Activated CD8-positive, alpha-beta memory T cell treated with anti-CD3 and anti-CD28 coated beads, Interleukin-2, amount 50 U/mL, for 1 hour (primary cell): Measurements from ENCODE around the gene PRR5.

Experiments
- DNase-seq: peaks from one replicate; pipeline ENCODE4 v3.0.0-alpha.2; 2020; ENCODE audit errors: extremely low read depth

Gene PRR5

GRCh38 chr22:44718418-44718817 lies 16.4 kb downstream of the PRR5 start:
- DNase-seq = no peak

GRCh38 chr22:44719586-44720368 lies 17.8 kb downstream of the PRR5 start:
- DNase-seq = no peak

DNA sequence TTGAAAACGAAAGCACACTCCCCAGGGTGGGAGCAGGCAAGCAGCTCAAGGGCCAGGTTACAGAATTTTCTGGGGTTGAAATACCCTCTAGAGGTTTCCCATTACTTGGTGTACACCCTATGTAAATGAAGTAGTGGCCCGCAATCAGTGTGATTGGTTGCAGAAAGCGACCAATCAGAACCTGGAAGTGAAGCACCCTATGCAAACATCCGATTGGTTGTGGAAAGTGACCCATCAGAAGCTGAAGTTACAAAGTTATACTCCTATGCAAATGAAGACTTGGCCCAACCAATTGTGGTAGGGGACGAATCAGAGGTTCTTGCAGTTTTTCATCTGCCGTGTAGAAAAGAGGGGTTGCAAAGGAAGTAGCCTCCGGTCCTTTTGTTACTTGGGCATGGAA lies 19.2 kb downstream of the PRR5 start:
- DNase-seq = no peak

DNA sequence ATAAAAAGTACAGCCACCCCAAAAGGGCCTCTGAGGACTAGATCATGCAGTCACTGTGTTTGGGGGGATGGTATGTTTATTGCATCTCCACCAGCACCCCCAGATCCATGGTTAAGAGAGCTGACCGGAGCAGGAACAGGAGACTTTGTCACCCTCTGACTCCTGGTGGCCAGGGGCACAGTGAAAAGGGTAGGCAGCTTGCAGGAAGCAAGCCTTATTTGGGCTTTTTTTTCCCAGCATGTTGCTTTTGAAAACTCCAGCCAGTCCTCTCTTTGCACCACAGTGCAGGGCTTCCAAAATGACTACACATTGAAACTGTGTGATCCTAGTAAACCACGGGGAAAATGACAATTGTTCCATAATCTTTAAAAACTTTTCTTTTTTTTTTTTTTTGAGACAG lies 20.6 kb downstream of the PRR5 start:
- DNase-seq = no peak

DNA sequence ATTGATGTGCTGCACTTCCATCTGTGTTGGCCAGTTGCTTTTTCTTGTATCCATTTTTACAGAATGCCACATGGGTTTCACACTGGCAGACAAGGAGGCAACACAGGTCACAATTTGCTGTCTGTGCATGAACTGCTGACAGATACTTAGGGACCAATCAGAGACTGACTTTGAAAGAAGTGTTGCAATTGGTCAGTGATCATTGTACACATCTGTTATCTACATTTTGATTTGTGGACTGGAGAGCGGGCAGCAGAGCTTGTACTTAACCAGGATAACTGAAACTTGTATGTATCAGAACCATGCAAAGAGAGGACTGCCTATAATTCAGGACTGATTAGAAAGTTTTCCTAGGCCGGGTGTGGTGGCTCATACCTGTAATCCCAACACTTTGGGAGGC lies 21.8 kb downstream of the PRR5 start:
- no peak for DNase-seq

DNA sequence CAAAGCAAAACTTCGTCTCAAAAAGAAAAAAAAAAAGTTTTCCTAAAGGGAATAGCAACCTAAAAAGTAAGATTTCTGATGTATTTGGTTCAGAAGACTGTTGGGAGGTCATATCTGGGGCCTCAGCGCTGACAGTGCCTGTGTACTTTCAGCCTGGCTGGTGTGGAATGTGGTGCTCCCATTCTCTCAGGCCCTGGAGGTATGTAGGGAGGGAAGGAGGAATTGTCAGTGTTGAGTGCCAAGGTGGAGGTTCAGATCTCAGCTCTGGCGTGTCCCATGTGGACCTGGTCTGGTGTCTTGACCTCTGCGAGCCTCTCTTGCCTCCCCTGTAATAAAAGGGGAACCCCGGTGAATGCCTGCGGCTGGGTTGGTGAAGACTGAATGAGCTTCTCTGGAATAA lies 22.4 kb downstream of the PRR5 start:
- DNase-seq = no peak

DNA sequence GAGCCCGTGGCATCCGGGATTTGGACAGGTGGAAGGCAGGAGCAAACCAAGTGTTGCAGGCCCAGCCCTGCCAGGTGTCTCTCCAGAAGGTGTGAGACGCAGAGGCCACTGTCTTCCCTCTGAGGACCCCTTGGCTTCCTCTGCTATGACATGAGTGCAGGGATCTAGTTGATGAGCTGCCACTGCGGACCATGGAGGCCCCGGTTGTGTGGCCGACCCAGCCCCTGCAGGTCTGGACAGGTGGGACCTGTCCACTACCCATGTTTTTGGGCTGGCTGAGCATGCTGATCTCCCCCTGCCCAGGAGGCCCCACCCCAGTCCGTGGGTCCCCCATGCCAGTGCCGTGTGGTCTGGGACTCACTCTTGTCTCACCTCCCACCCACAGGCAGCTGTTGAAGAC lies 22.9 kb downstream of the PRR5 start:
- DNase-seq = no peak

DNA sequence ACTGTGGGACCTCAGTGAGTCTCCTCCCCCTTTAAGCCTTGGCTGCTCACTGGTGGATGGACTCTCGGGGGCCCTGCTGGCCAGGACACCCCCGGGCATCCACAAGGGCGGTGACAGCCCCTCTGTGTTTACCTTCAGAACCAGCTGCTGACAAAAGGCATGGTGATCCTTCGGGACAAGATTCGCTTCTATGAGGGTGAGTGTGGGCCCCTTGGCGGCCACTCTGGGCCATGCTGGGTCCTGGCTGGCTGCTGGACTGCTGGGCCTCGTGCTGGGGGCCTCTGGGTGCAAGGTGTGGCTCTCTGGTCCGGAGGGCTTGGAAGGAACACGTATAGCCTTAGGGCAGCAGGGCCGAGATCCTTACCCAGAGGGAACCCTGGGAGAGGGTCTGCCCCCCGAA lies 24.4 kb downstream of the PRR5 start:
- no peak for DNase-seq

- no peak for DNase-seq
Measured at GRCh38 chr22:44727148-44727547, 25.1 kb downstream of the PRR5 start.

DNA sequence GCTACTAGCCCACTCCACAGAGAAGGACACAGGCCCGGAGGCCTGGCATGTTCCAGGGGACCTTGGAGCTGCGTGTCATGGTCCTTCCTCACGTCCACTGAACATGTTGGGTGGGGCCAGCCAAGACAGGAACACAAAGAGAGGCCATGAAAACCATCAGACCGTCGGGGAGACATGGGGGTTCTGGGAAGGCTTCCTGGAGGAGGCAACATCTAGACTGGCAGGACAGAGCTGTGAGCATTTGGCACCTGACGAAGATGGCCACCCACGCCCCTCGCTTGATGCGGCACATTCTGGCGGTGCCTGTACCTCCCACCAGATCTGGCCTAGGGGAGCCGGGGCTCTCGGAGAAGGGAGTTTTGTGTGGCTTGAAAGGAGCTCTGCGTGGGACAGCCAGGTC lies 25.7 kb downstream of the PRR5 start:
- no peak for DNase-seq

- no peak for DNase-seq
Measured at GRCh38 chr22:44728761-44729324, 26.8 kb downstream of the PRR5 start.

- no peak for DNase-seq
Measured at GRCh38 chr22:44729391-44730021, 27.5 kb downstream of the PRR5 start.

GRCh38 chr22:44730022-44730393 lies 28.0 kb downstream of the PRR5 start:
- no peak for DNase-seq

DNA sequence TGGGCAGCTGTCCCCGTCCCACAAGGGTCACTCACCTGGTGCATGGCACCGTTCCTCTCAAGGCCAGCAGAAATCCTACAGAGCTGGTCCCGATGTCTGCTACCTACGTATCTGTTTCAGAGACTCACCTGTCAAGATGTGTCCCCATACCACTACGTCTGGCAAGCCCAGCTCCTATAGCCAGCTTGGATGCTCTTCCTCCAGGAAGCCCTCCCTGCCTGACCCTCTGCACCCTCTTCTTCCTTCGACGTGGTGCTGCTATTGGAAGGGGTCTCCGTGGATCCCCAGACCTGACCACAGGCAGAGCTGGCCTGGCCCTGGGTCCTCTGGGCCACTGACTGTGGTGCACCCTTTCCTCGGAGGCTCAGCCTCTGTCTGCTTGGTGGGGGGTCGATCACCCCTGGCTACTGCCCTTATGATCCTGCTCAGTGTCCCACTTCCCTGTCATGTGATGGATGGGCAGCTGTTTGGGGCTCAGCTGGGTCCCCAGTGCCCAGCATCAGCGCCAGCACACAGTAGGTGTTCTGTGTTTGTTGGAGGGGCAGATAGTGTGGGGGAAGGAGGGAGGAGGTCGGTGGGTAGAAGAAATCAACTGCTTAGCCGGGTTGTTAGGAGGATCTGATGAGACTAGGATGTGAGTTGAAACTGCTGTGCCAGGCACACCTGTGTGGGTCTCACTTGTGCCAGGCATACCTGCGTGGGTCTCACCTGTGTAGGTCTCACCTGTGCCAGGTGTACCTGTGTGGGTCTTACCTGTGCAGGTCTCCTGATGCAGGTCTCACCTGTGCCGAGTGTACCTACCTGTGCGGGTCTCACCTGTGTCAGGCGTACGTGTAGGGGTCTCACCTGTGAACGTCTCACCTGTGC lies 28.7 kb downstream of the PRR5 start:
- no peak for DNase-seq

DNA sequence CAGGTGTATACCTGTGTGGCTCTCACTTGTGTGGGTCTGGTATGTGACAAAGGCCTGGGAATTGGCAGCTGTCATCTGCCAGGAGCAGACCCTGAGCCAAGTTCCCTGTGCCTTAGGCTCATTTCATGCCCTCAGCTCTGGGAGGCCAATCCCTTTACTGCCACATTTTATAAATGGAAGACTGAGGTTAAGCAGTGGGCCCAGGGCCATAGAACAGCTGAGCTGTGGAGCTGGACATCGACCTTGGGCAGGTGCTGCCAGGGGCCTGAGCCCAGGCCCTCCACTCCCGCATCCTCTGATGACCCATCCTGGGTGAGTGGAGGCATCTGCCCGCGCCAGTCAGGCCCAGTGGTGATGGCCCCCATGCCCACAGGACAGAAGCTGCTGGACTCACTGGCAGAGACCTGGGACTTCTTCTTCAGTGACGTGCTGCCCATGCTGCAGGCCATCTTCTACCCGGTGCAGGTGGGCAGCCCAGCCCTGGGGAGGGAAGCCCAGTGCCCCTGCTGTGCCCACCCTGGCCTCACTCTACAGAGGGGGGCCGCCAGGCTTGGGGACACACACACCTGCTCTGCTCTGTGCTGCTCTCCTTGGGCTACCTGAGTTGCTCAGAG lies 29.5 kb downstream of the PRR5 start:
- no peak for DNase-seq

DNA sequence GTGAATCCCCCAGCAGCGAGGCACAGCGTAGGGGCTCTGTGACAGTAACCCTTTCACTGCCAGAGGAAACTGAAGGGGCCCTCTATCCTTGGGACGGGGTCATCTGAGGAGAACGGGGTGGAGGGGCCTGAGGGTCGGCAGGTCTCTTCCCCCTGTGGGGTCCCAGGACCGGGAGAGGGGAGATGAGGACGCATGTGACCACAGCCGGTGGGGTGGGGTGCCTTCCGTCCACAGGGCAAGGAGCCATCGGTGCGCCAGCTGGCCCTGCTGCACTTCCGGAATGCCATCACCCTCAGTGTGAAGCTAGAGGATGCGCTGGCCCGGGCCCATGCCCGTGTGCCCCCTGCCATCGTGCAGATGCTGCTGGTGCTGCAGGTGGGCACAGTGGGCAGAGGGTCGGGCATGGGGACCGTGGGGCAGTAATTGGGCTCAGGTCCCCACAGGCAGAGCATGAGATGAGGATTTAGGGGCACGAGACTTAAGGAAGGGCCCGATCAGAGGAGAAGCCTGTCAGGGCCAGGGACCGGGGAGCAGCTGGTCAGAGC lies 30.1 kb downstream of the PRR5 start:
- DNase-seq = no peak

GRCh38 chr22:44732661-44733060 lies 30.7 kb downstream of the PRR5 start:
- no peak for DNase-seq

DNA sequence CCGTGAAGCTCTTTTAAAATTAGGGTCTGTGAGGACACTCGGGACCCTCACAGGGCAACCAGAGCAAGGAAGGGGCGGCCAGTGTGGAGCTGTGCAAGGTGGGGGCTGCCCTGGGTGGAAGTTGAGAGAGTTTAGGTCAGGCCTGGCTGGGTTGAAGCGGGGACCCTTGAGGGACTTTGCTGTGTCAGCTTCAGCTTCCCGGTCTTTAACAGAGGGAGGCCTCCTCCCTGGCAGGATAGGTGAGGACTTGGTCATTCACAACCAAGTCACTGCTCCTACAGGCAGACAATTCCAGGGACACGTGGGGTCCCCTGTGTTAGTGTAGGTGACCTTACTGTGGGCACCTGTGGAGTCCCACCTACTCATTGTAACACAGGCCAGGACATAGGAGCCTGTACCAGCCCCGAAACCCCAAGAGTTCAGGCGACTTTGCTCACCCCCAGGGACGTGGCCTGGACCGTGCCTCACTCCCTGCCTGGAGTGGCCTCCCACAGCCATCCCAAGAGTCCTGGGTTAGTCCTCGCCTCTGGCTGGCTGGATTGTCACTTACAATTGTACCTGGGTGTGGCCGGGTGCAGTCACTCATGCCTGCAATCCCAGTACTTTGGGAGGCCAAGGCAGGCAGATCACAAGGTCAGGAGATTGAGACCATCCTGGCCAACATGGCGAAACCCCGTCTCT lies 31.6 kb downstream of the PRR5 start:
- no peak for DNase-seq

DNA sequence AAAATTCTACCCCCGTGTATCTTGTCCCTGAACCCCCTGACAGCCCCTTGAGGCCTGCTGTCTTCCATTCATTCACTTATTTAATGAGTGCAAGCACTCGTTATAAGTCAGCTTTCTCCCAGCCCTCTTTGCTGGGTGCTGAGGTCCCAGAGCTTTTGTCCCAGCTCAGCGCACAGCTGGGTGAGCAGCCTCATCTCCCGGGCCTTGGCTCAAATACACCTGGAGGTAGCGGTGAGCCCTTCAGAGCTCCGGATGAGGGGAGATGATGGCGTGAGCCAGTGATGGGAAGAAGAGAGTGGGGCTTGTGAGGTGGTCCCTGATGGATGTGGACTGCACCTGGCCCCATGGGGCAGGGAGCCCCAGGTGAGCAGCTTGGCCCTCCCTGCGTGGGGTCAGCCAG lies 32.3 kb downstream of the PRR5 start:
- DNase-seq = no peak

DNA sequence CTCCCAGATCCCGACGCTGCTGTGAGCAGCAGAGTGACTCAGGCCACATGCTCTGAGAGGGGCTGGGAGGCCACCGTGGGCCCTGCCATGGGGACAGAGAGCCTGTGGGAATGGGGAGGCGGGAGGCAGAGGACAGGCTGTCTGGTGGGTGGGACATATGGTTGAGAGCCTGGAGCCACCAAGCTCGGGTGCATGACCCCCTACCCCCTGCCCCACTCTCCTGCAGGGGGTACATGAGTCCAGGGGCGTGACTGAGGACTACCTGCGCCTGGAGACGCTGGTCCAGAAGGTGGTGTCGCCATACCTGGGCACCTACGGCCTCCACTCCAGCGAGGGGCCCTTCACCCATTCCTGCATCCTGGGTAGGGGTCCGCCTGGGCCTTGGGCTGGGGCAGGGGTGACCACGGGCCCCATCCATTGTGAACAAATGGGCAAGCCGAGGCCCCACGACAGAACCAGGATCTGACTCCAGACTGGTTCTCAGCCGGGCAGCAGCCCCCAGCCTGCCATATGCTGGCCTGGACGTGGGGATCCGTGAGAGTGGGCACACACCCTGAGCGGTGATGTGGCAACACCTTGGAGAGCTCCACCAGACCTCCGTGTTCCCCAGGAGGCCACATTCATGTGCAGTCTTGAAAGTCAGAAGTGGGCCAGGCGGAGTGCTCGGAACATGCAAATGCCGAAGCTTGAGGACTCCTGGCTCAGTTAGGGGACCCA lies 33.0 kb downstream of the PRR5 start:
- no peak for DNase-seq
